ENCODE results near the gene BTBD9.

The BTBD9 gene

DNA sequence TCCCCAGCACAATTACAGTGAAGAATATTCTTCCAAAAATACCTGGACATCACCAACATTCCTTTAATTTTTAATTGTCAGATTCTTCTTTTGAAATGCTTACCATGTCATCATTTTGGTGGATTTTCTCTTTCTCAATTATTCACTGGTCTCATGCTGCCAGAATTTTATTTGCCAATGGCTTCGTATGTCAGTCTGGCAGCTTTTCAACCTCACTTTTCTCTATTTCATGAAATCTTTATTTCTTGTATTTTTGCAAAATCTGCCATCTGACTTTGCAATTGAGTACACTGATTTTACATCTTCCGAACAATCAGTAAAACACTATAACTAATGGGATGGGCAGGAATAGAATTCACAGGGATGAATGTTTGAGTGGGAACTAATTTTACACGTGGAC is 84.1 kb downstream of the BTBD9 start:
- no peak for DNase-seq (ENCODE audit: low read depth)

DNA sequence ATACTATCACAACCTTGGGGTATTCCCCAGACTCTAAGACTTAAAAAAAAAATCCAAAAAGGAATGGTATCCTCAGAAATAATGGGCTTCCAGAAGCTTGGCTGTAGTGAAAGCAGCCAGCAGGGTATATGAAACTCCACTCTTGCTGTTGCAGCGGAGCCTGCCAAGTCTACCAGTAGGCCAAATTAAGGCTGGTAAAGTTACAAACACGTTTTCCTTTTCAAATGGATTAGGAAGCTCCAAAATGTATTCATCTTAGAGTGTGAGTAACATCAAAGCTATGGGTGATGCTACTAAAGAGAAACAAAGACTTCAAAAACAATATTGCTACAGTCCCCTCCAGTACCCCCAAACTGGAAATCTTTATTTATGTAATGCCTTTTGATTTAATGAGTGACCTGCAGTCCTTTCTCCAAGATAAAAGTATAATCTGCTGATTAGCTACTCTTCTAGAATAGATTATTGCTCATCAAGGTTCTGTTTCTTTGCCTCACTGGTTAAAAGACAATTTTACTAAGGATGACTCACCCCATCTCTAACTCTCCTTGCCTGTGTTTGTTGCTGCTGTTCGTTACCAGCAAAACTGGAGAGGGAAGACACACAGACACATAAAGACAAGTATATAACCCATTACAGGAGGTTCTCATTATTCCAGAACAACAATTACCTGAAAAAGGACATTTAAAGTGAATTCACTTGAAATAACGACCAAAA is 84.9 kb downstream of the BTBD9 start:
- no peak for DNase-seq (ENCODE audit: low read depth)

DNA sequence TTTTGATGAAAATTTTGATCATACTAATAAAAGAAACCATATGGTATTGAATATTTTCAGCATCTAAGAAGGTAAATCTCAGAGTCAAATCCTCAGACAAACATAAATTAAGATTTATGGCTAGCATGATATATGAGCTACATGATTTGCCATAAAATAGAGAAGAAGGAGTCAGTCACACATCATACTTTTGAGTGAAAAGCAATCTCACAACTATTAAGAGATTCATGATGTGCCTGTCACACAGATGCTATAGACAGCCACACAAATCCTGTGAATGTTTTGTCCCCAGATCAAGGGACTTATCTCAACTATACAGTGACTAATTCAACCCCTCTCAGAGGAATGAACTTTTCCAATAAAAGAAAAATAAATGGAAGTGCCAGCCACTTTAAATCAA is 85.7 kb downstream of the BTBD9 start:
- DNase-seq (ENCODE audit: low read depth): no peak

DNA sequence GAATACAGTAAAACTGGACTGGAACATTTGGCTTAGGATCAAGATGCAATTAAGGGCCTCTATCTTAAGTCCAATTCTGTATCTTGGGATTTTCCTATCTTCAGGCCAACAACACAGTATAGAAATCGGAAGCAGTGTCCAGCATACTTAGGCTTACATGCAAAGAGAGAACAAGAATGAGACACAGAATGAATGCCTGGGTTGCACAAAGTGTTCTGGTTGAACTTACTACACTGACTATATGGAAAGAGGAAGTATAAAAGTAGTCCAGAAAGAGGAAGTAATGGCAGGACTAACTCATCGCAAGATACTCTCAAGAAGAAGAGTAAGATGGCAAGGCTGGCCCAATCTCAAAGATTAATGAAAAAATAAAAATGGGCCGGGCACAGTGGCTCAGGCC is 87.6 kb downstream of the BTBD9 start:
- no peak for DNase-seq (ENCODE audit: low read depth)

DNA sequence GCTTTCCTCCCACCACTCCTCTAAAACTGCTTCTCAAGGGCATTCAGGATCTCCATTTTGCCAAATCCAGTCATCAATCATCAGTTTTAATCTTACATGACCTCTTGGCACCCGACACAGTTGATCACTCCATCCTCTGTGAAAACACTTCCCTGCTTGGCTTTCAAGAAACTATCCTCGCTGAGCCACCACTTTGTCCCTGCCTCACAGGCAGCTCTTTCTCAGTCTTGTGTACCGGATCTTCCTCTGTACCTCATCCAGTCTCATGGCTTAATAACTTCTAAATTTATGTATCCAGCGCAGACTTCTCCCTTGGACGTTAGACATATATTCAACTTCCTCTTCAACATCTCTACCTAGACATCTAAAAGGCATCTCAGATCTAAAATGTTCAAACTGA is 89.9 kb downstream of the BTBD9 start:
- DNase-seq (ENCODE audit: low read depth): no peak

DNA sequence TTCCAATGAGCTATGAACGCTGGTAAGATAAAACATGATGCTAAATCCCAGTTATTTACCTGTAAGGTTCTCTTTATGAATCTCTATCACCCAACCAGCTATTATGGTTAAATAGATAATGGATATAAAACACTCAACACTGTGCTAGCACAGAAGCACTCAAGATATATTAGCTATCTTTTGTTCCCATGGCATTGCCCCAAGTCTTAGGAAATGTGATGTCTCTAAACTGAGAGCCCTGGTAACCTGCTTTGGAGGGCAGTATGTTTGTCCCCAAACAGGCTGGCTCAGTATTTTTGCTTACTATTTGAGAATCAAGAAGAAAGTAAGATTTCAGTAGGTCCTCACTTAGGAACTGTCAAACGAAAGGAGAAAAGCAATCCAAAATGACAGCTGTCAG is 90.5 kb downstream of the BTBD9 start:
- DNase-seq (ENCODE audit: low read depth): no peak

DNA sequence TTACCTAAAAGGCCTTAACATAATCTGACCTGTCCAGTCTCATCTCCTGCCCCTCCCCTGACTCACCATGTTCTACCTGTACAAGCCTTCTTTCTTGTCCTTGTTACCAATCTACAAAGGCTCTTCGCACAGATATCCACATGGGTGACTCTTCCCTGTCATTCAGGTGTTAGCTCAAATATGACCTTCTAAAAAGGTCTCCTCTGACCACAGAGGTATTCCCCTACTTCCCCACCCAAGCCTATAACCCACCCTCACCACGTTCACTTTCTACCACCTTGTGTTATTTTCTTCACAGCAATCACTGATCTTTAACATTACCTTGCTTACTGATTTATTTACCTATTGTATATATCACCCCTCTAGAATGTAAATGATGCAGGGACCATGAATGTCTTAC is 96.7 kb downstream of the BTBD9 start:
- no peak for DNase-seq (ENCODE audit: low read depth)

DNA sequence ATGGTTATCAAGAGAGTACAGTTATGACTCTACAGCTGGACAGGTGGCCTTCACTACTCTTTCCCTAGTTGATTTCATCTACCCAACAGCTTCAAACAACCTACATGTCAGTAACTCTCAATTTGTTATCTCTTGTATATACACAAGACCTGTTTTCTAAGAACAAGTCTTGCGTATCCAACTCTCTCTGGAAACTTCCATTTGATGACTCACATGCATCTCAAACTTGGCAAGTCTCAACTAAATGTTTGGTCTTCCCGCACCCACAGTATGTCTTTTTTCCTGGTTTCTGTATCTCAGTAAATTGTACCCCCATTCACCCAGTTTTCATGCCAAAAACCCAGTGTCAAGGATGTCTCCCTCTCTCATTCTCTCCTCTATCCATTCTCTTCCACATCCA is 97.7 kb downstream of the BTBD9 start:
- no peak for DNase-seq (ENCODE audit: low read depth)

DNA sequence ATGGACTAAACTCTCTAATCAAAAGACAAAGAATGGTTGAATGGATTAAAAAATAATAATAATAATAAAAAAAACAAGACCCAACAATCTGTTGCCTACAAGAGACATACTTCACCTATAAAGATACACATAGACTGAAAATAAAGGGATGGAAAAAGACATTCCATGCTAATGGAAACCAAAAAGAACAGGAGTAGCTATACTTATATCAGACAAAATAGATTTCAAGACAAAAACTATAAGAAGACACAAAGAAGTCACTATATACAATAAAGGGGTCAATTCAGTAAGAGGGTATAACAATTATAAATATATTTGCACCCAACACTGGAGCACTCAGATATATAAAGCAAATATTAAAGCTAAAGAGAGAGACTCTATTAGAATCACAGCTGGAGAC is 106.7 kb downstream of the BTBD9 start:
- DNase-seq (ENCODE audit: low read depth): no peak

DNA sequence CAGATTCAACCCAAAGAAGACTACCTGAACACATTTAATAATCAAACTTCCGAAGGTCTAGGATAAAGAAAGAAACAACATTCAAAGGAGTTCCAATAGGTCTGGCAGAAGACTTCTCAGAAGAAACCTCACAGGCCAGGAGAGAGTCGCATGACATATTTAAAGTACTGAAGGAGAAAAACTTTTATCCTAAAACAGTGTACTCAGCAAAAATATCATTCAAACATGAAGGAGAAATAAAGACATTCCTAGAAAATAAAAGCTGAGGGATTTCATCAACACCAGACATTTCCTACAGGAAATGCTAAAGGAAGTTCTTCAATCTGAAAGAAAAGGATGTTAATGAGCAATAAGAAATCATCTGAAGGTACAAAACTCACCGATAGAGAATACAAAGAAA is 108.6 kb downstream of the BTBD9 start:
- DNase-seq (ENCODE audit: low read depth): no peak

DNA sequence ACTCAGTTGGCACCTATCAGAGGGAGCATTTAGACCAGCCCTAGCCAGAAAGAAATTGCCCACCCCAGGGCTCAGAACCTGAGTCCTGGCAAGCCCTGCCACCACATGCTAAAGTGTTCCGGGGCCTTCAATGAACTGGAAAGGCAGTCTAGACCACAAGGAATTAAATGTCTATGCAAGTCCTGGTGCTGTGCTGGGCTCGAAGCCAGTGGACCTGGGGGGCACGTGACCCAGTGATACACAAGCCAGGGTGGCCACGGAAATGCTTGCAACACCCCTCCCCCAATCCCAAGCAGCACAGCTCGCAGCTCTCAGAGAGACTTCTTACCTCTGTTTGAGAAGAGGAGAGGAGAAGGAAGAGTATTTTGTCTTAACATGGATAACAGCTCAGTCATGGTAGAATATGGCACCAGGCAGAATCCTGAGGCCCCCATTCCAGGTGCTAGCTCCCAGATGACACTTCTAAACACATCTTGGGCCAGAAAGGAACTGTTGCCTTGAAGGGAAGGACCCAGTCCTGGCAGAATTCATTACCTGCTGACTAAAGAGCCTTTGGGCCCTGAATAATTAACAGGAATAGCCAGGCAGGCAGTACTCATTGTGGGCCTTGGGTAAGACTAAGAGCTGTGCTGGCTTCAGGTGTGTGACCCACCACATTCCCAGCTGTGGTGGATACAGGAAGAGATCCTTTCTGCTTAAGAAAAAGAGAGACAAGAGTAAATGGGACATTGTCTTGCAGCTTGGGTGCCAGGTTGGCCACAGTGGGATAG is 111.3 kb downstream of the BTBD9 start:
- no peak for DNase-seq (ENCODE audit: low read depth)

DNA sequence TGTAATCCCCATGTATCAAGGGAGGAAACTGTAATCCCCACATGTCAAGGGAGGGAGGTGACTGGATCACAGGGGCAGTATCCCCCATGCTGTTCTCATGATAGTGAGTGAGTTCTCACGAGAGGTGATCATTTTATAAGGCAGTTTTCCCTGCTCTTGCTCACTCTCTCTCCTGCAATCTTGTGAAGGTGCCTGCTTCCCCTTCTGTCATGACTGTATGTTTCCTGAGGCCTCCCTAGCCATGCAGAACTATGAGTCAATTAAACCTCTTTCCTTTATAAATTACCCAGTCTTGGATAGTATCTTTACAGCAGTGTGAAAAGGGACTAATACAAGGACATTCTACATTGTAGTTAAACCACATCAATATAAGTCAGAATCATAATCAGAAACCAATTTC is 112.4 kb downstream of the BTBD9 start:
- DNase-seq (ENCODE audit: low read depth): no peak

DNA sequence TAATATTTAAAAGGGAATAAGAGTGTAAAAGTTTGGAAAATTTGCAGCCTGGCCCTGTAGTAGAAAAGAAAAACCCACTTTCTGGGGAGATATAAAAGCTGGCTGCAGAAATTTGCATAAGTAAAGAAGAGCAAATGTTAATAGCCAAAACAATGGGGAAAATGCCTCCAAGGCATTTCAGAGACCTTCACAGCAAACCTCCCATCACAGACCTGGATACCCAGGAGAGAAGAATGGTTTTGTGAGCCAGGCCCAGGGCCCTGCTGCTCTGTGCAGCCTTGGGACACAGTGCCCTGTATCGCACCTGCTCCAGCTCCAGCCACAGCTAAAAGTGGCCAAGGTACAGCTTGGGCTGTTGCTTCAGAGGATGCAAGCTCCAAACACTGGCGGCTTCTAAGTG is 113.8 kb downstream of the BTBD9 start:
- no peak for DNase-seq (ENCODE audit: low read depth)

DNA sequence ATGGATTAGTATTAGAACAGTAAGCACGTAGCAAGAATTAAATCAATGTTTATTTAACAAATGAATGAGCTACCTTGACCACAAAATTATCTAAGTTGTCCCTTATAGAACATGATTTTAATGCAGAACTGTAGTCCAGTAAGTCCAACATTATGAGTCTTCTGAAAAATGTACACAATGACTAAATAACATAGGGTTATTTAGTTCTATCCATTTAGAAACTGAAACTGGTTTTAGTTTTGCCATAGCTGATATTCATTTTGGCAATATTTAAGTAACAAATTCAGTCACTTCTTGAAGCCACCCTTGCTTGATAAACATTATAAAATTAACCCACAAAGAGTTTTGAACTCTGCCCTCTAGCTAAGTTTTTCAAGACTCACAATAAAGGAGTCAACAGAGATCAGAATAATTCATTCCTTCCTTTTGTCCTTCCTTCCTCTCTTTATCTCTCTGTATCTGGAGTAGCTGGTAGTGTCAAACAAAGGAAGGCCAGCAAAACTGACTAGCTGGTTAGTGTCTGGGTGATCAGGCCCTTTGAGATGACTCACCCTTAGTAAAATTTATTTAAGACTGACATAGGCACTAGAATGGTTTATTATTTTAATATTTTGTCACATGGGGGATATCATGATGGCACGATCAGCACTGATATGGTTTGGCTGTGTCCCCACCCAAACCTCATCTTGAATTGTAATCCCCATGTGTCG is 115.1 kb downstream of the BTBD9 start:
- no peak for DNase-seq (ENCODE audit: low read depth)

DNA sequence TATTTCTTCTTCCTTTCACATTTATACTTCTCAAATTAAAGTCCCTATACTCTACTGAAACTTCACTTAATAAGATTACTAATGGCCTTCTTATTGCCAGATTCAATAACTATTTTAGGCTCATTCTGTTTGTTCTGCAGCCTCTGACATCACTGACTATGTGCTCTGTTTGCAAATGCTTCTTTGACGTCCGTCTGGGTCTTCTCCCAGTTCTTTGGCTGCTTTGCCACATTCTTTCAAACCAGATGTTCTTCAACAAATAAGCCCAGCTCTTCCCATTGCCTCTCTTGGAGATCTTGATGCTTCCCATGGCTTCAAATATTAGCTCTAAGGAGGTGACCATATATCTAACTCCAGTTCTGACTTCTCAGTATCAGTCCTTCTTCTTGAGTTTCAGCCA is 117.4 kb downstream of the BTBD9 start:
- no peak for DNase-seq (ENCODE audit: low read depth)

DNA sequence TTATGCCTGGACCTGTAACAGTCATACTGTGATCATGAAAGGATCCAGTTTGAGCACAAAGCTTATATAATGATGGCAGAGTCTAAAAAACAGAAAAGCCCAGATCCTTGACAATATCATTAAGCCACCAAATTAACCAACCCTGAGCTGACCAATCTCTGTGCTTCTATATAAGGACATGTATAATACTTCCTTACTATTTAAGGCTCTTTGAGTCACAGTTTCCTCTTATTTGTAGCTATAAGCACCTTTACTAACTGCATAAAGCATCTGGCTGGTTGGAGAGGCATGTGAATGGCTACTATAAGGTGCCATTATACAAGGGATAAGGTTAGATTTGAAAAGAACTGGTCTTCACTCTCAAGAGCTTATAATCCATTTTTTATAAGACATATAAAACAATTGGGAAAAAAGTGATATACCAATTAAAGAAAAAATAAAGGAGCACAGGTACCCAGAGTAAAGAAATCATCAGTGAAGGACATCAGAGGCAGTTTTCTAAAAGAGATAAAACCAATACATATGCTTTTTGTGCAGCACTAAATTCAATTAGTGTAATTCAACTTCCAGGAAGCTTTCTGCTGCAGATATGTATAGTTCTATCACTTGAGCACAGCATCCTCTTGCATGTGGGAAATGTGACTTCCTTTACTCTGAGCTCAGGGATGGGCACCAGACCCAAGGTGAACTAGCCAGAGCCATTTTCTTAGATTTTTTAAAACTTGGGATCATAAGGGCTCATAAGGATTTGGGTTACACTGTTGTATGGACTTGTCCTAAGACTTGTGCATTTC is 121.0 kb downstream of the BTBD9 start:
- no peak for DNase-seq (ENCODE audit: low read depth)

DNA sequence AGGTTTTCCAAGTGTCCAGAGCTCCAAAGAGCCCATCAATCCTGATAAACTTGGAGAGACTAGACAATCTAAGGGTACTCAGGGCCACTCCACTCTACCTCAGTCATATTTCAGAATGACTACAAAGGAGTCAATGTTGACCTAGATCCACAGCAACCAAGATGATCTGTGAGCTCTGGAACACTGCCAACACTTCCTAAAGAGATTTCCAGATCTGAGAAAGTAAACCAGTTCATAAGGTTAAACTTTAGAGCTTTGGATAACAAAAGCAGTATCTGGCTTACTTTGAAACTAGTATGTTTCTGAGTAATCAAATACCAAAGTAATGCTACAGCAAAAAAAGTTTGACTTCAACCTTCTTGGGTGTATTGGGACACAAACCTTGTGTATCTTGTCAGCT is 122.7 kb downstream of the BTBD9 start:
- DNase-seq (ENCODE audit: low read depth): no peak

DNA sequence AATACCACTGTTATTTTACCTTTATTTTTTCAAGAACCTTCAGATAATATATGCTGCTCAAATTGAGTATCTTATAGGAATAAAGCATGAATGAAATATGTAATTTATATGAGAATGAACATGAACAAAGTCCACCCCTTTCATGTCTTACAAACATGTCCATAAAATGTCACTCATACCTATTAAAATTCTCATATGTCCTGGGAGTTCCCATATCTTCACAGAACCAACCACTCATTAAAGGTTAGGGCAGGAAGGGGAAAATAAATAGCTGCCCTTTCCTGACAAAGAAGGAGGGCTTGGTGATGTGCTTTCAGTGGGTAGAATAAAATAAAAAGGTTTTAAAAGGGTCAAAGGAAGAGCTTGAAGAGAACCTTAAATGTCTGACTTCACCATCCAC is 125.3 kb downstream of the BTBD9 start:
- DNase-seq (ENCODE audit: low read depth): no peak

DNA sequence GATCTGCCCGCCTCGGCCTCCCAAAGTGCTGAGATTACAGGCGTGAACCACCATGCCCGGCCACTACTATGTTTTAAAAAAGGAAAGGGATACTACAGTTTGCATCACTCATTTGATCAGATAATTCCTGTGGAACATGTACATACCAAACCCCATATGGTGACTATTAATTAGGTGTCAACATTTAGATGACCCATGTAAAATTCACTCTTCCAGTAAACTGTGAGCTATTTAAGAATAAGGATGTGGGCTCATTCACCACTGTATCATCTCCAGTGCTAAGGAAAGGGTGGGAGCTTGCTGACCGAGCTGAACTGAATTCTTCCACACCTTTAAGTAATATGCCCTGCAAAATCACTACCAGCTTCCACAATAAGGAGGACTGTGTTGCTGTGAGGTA is 127.5 kb downstream of the BTBD9 start:
- no peak for DNase-seq (ENCODE audit: low read depth)

DNA sequence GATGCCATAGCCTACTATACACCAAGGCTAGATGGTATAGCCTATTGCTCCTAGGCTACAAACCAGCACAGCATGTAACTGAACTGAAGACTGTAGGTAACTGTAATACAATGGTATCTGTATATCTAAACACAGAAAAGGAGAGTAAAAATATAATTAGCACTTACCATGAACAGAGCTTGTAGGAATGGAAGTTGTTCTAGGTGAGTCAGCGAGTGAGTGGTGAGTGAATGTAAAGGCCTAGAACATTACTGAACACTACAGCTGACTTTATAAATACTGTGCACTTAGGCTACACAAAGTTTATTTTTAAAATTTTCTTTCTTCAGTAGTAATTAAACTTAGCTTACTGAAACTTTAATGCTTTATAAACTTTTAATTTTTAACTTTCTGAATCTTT is 129.5 kb downstream of the BTBD9 start:
- DNase-seq (ENCODE audit: low read depth): no peak

DNA sequence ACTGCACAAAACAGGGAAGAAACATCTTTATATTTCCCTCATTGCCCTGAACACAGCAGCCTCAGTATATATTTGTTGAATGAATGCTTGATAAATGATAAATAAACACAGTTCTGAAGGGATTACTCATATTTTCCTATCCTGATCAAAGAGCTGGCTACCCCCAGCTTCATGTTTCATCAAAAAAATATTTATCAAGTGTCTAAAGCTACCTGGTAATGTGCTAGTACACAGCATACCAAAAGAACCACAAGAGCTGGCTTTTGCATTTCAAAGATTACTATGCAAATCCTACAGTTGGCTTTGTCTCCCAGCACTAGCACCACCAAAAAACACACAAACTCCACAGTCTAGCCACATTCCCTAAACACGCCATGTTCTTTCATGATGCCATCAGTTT is 130.0 kb downstream of the BTBD9 start:
- no peak for DNase-seq (ENCODE audit: low read depth)

DNA sequence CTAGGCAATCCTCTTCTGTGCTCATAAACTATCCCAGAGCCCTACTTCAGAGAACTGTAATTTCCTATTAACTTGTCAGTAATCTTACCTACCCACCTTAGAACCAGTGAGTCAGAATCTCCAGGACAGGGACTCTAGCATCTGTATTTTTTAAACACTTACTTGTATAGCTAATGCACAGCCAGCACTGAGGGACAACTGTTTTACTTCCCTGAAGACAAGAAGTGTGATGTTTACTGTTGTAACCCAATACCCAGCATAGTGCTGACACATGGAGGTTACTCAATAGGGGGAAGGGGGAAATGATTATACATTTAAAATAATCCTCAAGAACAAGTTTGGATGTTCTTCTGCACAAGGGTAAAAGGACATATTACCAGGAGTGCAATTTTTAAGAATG is 130.8 kb downstream of the BTBD9 start:
- DNase-seq (ENCODE audit: low read depth): no peak

DNA sequence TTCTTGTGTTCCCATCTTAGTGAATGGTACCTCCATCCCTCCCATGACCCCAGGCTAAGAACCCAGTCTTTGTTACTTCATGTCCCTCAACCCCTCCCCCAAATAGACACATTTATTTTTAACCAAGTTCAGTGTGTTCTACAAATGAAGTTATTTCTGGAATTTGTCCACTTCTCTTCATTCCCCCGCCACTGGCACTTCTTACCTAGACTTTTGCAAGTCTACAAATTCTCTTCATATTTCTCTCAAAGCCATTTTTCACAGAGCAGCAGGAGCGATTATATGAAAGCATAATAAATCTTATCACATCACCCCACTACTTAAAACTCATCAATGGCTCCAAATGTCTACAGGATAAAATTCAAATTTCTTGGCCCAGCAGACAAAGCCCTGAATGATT is 131.4 kb downstream of the BTBD9 start:
- no peak for DNase-seq (ENCODE audit: low read depth)
